DOHH2 (cell line): Measurements from ENCODE around the gene SHISA7.

Experiments used
- H3F3A ChIP-seq: fragments of 200-600 bp; sonication (generic), shearing (Covaris generic); 2 replicates; pipeline ENCODE4 v1.6.0; 2016; ENCODE audit warnings: antibody characterized with exemption, mild to moderate bottlenecking; ENCODE audit not compliant: control insufficient read depth, insufficient read depth
- H3K27ac ChIP-seq: fragments of 200-600 bp; sonication (generic); 2 replicates; pipeline ENCODE4 v1.5.1; 2014; ENCODE audit warnings: low read depth, mild to moderate bottlenecking, low read length, moderate library complexity
- H3K27me3 ChIP-seq: fragments of 200-600 bp; sonication (generic); 2 replicates; pipeline ENCODE4 v1.6.1; 2014; ENCODE audit warnings: mild to moderate bottlenecking, low read length, mixed read lengths; ENCODE audit not compliant: control insufficient read depth
- H3K36me3 ChIP-seq: fragments of 200-600 bp; sonication (generic); 2 replicates; pipeline ENCODE4 v1.6.1; 2014; ENCODE audit warnings: mild to moderate bottlenecking, low read length, moderate library complexity, mixed read lengths; ENCODE audit not compliant: control insufficient read depth
- H3K4me1 ChIP-seq: fragments of 200-600 bp; sonication (generic); 2 replicates; pipeline ENCODE4 v1.6.1; 2014; ENCODE audit warnings: mild to moderate bottlenecking, low read length, mixed read lengths; ENCODE audit not compliant: control insufficient read depth
- H3K4me2 ChIP-seq: fragments of 200-600 bp; sonication (generic); 2 replicates; pipeline ENCODE4 v1.6.0; 2014; ENCODE audit warnings: mild to moderate bottlenecking, low read length, moderate library complexity
- H3K4me3 ChIP-seq: fragments of 200-600 bp; sonication (generic); 2 replicates; pipeline ENCODE4 v1.5.1; 2014; ENCODE audit warnings: mild to moderate bottlenecking, low read length, mixed read lengths
- H3K79me2 ChIP-seq: fragments of 200-600 bp; sonication (generic); 2 replicates; pipeline ENCODE4 v1.6.1; 2014; ENCODE audit warnings: mild to moderate bottlenecking, low read length, mixed read lengths; ENCODE audit not compliant: control insufficient read depth
- H3K9me2 ChIP-seq: fragments of 200-600 bp; sonication (generic); replicated peaks from 2 replicates; pipeline ENCODE4 v1.6.1; 2014; ENCODE audit warnings: mild to moderate bottlenecking, low read length, mixed read lengths; ENCODE audit not compliant: control insufficient read depth
- H3K9me3 ChIP-seq: fragments of 200-600 bp; sonication (generic); 2 replicates; pipeline ENCODE4 v1.6.1; 2014; ENCODE audit warnings: antibody characterized with exemption, low read length, mixed read lengths; ENCODE audit not compliant: control insufficient read depth, insufficient read depth
- H4K20me1 ChIP-seq: fragments of 200-600 bp; sonication (generic); 2 replicates; pipeline ENCODE4 v1.6.0; 2014; ENCODE audit warnings: low read depth, mild to moderate bottlenecking, antibody characterized with exemption, low read length, moderate library complexity; ENCODE audit not compliant: control insufficient read depth, insufficient read depth
- CTCF ChIP-seq: fragments of 200-600 bp; sonication (generic); IDR thresholded peaks from one replicate; pipeline ENCODE4 v1.5.1; 2014; ENCODE audit warnings: antibody characterized with exemption, mild to moderate bottlenecking, low read depth, low read length; ENCODE audit not compliant: poor library complexity, severe bottlenecking
- EZH2phosphoT487 ChIP-seq: fragments of 200-600 bp; sonication (generic); IDR thresholded peaks from 2 replicates; pipeline ENCODE4 v1.6.1; 2017; ENCODE audit warnings: borderline replicate concordance, mild to moderate bottlenecking, antibody characterized with exemption, low read length, moderate library complexity, mixed read lengths

SHISA7 gene

GRCh38 chr19:55490478-55491432, 47.7 kb upstream of the SHISA7 start:
- no peak for TF ChIP-seq CTCF
- TF ChIP-seq EZH2phosphoT487: no peak

GRCh38 chr19:55489711-55490477, 46.8 kb upstream of the SHISA7 start:
- Histone ChIP-seq H3K79me2 (peaks cover 5% of the 10 kb centered on the region), H3K4me1 (peaks cover 6% of the 10 kb centered on the region), H3F3A (no peaks in the 10 kb centered on the region; the same call in 1 of the 2 replicates), H3K4me2 (no peak overlapping the region), H3K9me3 (no peaks in the 10 kb centered on the region), H3K36me3 (no peaks in the 10 kb centered on the region), H3K4me3 (no peak overlapping the region), H3K9me2 (no peaks in the 10 kb centered on the region), H4K20me1 (no peaks in the 10 kb centered on the region), H3K27me3 (no peaks in the 10 kb centered on the region), H3K27ac (no peak overlapping the region)
- TF ChIP-seq CTCF (no peak), EZH2phosphoT487 (no peak)

More at GRCh38 chr19:55490478-55491432, 47.7 kb upstream of the SHISA7 start:
- H3F3A ChIP-seq: no peaks in the 10 kb centered on the region; the same call in 1 of the 2 replicates
- H3K79me2 ChIP-seq: peaks cover 1% of the 10 kb centered on the region
- H3K9me2 ChIP-seq: no peaks in the 10 kb centered on the region
- H3K4me2 ChIP-seq: no peak overlapping the region
- H3K9me3 ChIP-seq: no peaks in the 10 kb centered on the region
- no peaks in the 10 kb centered on the region for H4K20me1 ChIP-seq
- no peaks in the 10 kb centered on the region for H3K27me3 ChIP-seq
- H3K27ac ChIP-seq: no peak overlapping the region
- H3K4me1 ChIP-seq: peaks cover 2% of the 10 kb centered on the region
- no peak overlapping the region for H3K4me3 ChIP-seq
- H3K36me3 ChIP-seq: no peaks in the 10 kb centered on the region

- Histone ChIP-seq H3K4me1 (peaks cover 13% of the 10 kb centered on the region), H3K27me3 (no peaks in the 10 kb centered on the region), H3K4me2 (no peak overlapping the region), H3K27ac (no peak overlapping the region), H3K9me2 (no peaks in the 10 kb centered on the region), H4K20me1 (no peaks in the 10 kb centered on the region), H3K79me2 (peaks cover 5% of the 10 kb centered on the region), H3K4me3 (no peak overlapping the region), H3K36me3 (no peaks in the 10 kb centered on the region), H3K9me3 (no peaks in the 10 kb centered on the region), H3F3A (no peaks in the 10 kb centered on the region; the same call in 1 of the 2 replicates)
- no peak for TF ChIP-seq CTCF
- TF ChIP-seq EZH2phosphoT487: no peak
These were observed 46.0 kb upstream of the SHISA7 start for GRCh38 chr19:55488986-55489710.
